ENCODE results near the gene PDCD11.

PDCD11 gene

DNA sequence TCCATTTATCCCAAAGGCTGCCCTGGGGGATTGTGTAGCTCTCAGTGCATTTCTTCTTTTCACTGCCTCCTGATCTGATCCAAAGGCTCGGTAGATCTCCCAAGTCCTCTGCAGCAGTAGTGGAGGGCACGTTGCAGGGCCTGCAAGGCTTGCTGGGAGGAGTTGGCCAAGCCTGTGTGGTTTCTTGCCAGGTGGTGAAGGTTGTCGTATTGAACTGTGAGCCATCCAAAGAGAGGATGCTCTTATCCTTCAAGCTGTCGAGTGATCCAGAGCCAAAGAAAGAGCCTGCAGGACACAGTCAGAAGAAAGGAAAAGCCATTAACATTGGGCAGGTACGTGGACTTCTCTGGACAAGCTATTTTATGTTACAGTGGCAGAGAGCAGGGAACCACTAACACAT lies 21.2 kb downstream of the PDCD11 start:
- no peak for DNase-seq (ENCODE audit: low read depth in 2 of 2)

DNA sequence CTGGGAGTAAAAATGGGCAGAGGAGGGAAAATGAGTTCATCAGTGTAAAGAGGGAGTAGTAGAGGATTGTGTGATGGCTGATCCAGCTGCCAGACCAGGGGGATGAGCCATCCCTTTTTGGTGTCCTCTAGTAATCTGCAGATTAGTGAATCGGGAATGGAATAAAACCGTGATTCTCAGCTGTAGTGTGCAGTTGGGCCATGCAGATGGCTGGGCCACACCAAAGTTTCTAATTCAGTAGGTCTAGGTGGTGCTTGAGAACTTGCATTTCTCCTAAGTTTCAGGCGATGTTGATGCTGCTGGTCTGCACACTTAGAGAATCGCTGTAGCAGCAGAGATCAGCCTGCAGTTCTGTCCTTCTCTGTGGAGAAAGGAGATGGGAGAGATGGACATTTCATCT lies 22.7 kb downstream of the PDCD11 start:
- no peak for DNase-seq (ENCODE audit: low read depth in 2 of 2)

DNA sequence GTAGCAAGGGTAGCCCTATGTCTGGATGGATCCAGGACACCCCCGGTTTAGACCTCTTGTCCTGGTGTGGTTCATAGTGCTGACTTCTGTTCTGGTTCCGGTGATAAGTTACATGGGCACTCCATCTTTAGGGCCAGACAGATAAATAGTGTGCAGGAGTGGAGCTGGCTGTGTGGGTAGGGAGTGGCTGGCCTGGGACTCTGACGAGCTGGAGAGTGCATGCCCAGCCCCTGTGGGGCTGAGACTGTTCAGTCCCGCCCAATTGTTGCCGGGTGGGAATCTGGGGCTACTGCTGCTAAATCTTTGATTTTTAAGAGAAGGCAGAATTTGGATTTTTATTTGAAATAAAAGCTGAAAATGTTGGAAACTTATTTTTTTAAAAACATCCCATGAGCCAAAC lies 27.3 kb downstream of the PDCD11 start:
- no peak for DNase-seq (ENCODE audit: low read depth in 2 of 2)

DNA sequence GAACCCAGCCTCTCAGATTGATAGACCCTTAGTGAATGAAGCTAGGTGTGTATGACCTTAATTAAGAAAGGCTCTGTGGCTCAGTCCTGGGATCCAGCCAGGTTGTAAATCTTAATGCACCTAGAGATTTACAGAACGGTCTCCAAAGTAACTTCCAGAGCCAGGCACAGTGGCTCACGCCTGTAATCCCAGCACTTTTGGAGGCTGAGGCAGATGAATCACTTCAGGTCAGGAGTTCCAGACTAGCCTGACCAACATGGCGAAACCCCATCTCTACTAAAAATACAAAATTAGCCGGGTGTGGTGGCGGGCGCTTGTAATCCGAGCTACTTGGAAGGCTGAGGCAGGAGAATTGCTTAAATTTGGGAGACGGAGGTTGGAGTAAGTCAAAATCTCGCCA lies 31.4 kb downstream of the PDCD11 start:
- DNase-seq (ENCODE audit: low read depth in 2 of 2), result no peak

DNA sequence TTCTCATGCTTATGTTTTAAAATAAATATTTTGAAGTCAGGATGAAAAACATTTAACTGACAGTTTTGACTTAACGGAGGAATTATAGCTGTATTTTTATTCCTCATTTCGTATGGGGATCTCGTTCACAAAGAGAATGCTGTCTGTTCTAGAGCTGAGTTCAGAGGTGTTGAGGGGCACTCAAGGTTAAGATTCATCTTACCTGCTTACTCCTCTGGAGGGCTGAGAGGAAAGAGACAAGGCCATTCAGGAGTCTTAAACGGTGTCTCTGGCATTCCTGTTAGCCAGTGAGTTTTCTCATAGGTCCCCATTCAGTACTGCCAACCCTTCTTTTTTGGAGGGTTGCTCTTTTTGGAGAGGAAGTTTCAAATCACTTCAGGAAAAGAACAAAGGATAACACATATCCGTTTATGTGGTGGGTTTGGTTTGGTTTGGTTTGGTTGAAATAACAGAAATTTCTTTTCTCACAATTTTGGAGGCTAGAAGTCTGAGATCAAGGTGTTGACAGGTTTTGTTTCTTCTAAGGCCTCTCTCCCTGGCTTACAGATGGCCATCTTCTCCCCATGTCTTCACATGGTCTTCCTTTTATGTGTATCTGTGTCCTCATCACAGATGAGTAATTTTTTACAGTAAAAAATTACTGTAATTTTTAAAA lies 32.7 kb downstream of the PDCD11 start:
- no peak for DNase-seq (ENCODE audit: low read depth in 2 of 2)

DNA sequence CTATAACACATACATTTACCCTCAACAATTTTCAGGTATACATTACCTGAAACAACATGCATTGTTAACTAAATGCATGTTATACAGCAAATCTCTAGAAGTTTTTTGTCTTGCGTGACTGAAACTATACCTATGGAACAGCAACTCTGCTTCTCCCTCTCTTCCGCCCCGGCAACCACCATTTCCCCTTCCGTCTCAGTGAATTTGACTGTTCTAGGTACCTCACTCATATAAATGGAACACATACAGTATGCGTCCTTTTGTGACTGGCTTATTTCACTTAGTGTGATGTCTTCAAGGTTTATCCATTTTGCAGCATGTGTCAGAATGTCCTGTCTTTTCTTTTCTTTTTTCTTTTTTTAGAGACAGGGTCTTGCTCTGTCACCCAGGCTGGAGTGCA lies 33.2 kb downstream of the PDCD11 start:
- no peak for DNase-seq (ENCODE audit: low read depth in 2 of 2)

DNA sequence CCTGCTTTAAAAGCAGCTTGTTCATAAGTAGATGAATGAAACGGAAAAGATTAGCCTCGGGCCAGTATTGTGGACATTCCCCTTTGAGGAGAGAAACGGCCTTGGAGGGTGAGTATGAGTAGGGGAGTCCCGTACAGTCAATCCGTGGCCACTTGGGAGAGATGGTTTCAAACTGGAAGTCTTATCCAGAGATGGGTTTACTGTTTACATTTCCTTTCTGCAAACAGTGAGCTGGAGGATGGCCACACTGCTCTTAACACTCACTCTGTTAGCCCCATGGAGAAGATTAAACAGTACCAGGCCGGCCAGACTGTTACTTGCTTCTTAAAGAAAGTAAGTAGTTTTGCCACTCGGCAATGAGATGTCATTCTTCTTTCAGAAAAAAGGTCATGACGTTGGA lies 35.5 kb downstream of the PDCD11 start:
- no peak for DNase-seq (ENCODE audit: low read depth in 2 of 2)

DNA sequence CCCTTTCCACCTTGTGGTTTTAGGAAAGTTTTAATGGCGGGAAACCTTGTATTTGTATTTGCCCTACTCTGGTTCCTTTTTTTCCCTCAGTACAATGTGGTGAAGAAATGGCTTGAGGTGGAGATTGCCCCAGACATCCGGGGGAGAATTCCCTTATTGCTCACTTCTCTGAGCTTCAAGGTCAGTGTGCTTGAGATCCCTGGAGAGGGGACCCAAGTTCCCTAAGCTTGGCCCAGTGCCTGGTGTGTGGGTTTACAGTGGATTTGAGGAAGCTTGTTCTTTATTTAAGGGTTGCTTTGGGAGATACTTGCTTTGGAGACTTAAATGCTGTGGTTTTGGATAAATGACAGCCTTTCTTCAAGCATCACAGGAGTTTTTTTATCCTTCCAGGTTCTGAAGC lies 37.4 kb downstream of the PDCD11 start:
- DNase-seq (ENCODE audit: low read depth in 2 of 2), result no peak

DNA sequence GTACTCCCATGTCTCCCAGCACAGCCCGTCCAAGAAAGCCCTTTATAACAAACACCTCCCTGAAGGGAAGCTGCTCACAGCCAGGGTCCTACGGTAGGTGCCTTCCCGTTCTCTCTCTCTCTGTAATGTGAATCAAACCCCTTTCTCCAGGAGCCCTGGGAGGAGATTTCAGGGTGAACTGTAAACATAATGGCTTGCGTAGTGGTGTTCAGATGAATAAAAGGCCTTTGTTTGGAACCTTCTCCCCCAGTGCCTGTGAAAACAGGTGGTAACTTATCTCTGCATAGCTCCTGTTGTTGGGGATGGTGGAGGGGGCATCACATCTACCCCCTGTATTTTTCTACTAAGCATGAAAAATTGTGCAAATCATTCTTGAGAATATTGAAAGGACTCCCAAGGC lies 43.4 kb downstream of the PDCD11 start:
- DNase-seq (ENCODE audit: low read depth in 2 of 2), result no peak

DNA sequence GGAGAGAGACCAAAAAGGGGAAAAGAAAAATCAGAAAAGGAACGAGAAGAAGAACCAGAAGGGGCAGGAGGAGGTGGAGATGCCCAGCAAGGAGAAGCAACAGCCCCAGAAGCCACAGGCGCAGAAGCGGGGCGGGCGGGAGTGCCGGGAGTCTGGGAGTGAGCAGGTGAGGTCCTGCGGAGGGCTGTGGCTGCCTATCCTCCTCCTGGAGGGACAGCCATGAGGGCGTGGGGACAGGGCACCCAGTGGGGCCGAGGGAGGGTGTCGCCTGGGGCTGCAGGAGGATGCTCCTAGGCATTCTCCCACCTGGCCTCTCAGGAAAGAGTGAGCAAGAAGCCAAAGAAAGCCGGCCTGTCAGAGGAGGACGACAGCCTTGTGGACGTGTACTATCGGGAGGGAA lies 44.0 kb downstream of the PDCD11 start:
- DNase-seq (ENCODE audit: low read depth in 2 of 2), result no peak

DNA sequence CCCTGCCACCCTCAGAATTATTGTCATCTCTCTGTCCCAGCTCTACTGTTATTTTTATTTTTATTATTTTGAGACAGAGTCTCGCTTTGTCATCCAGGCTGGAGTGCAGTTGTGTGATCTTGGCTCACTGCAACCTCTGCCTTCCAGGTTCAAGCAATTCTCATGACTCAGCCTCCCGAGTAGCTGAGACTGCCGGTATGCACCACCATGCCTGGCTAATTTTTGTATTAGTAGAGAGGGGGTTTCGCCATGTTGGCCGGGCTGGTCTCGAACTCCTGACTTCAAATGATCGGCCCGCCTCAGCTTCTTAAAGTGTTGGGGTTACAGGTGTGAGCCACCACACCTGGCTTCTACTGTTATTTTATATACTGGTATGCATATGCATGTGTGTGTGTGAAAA lies 44.8 kb downstream of the PDCD11 start:
- DNase-seq (ENCODE audit: low read depth in 2 of 2), result no peak

DNA sequence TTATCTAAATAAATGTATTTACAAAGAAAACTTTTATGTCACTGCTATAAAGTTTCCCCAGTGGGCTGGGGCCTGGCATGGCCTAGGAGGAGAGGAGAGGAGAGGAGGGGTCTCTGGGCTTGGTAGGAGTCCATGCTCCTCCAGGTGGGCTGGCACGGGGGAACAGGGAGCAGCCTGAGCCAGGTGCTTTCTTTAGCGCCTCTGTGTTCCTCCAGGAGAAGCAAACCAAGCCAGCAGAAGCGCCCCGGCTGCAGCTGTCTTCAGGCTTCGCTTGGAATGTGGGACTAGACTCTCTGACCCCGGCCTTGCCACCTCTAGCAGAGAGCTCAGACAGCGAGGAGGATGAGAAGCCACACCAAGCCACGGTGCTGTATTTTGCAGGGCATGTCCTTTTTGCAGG lies 45.2 kb downstream of the PDCD11 start:
- no peak for DNase-seq (ENCODE audit: low read depth in 2 of 2)

DNA sequence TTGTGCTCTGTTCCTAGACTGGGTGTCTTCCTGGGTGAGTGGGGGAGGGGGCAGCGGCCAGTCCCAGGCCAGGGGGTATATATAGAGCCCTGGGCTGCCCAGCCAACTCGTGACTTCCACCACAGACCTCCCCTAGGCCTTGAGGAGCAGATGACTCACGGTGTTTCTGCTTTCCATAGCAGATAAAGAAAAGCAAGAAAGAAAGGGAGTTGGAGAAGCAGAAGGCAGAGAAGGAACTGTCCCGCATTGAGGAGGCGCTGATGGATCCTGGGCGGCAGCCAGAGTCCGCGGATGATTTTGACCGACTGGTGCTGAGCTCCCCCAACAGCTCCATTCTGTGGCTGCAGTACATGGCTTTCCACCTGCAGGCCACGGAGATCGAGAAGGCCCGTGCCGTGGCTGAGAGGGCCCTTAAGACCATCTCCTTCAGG lies 45.6 kb downstream of the PDCD11 start:
- no peak for DNase-seq (ENCODE audit: low read depth in 2 of 2)

DNA sequence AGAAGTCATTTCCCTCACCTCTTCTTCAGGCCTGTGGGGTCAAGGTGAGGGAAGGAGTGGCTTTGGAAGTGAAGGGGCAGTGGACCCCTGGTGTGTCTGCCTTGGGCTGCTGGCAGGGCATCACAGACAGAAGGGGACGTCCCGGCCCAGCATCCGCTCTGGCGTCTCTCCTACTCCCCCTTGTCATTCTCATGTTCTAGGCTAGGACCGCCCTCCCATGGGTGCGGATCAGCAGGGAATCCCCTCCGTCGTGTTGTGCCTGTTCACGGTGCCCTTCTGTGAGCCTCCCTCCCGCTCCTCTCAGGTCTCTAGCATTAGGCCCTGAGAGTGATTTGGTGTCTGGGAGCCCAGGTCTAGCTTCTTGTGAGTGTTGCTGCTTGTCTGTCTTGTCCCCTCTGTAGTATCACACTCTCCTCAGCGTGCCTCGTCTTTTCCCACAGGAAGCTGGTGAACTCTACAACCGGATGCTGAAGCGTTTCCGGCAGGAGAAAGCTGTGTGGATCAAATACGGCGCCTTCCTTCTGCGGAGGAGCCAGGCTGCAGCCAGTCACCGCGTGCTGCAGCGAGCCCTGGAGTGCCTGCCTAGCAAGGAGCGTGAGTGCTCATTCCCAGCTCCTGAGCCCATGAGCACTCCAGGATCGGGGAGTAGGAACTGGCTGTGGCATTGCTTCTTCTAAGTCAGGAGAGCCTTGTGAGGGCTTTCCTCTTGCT lies 47.2 kb downstream of the PDCD11 start:
- no peak for DNase-seq (ENCODE audit: low read depth in 2 of 2)

DNA sequence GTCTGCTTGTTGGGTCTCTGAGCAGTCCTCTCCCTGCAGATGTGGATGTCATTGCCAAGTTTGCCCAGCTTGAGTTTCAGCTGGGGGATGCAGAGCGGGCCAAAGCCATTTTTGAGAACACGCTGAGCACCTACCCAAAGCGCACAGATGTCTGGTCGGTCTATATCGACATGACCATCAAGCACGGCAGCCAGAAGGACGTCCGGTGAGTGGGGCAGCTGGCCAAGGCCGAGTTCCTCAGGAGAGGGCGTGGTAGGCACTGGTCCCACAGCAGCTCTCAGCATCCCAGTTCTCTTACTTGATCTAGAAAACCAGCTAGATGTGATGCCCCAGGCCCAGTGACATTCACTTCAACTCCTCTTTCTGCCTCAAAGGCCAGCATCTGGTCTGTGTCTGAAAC lies 48.1 kb downstream of the PDCD11 start:
- DNase-seq (ENCODE audit: low read depth in 2 of 2), result no peak

DNA sequence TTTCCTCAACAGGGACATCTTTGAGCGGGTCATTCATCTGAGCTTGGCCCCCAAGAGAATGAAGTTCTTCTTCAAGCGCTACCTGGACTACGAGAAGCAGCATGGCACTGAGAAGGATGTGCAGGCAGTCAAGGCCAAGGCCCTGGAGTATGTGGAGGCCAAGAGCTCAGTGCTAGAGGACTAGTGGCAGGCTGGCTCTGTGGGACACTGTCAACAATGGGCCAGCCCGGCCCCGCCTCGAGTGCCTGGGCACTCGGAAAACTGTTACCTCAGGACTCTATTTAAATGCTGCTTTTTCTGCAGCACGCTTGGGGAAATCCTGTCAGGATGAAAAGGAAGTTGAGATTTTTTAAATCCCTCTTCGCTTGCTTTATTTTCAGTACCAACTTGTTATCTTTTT lies 48.9 kb downstream of the PDCD11 start:
- DNase-seq (ENCODE audit: low read depth in 2 of 2), result no peak

DNA sequence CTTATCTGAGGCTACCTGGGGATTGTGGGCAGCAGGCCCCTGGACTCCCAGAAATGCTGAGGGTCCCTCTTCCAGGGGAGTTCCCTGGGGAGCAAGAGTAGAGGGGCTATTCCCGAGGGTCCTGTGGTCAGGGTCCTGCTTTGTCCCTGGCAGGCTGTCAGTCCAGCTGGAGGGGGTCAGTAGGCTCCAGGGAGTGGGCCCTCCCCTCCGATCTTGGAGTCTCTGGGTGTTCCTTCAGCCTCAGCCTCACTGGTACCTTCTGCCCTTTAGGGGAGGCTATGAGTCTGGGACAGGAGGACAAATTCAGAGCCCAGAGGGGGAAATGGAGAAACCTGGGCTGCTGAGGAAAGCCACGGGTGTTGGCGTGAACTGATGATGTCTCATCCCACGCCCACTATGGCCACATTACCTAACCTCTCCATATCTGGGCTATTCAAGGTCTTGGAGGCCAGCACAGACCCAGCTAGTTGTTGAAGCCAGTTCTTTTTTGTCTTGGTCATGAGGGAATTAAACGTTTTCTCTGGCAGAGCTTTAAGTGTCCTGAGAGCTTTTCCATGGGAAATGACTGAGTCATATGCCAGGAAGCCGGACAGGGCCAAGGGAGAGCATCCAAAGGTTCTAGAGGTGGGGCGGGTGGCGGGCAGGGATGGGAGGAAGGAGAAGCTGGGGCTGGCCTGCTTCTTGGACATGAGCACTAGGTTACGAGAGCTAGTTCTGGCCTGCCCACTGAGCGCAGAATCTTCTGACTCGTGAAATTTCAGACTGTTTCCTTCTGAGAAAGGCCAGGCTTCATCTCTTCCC lies 49.5 kb downstream of the PDCD11 start:
- DNase-seq (ENCODE audit: low read depth in 2 of 2), result no peak

DNA sequence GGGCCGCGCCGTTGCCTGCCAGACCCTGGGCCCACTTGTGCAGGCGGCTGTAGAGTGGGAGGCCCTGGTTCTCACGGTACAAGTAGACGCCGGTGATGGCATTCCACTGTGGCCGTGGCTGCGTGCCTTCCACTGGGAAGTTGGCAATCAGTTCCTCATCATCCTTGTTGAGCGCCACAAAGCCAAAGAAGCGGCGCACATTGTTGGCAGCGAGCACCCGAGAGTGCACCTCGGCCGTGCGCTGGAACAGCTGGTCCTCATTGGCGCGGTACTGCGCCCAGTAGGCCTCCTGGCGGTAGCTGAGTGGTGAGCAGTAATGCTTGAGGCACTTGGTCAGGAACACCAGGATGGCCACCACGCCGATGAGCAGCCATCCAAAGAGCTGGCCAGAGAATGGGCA lies 50.8 kb downstream of the PDCD11 start:
- no peak for DNase-seq (ENCODE audit: low read depth in 2 of 2)

DNA sequence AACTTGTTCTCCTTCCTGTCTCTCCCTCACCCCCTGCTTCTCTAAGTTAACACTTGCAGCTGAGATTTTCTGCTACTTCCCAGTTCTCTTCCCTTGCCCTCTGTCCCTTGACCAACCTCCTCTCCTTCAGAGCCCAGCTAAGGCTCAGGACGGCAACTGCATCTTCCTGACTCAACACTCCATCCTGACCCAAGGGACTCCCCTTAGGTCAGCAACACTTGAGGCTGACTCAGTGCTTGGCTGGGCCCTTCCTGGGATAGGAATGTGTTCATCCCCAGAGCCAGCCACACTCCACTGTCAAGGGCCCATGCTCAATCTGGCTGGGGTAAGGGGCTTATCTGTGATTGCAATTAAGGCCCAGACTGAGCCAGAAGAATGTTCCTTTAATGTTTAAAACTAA lies 52.3 kb downstream of the PDCD11 start:
- DNase-seq (ENCODE audit: low read depth in 2 of 2), result peak; percentile 39 to 46

DNA sequence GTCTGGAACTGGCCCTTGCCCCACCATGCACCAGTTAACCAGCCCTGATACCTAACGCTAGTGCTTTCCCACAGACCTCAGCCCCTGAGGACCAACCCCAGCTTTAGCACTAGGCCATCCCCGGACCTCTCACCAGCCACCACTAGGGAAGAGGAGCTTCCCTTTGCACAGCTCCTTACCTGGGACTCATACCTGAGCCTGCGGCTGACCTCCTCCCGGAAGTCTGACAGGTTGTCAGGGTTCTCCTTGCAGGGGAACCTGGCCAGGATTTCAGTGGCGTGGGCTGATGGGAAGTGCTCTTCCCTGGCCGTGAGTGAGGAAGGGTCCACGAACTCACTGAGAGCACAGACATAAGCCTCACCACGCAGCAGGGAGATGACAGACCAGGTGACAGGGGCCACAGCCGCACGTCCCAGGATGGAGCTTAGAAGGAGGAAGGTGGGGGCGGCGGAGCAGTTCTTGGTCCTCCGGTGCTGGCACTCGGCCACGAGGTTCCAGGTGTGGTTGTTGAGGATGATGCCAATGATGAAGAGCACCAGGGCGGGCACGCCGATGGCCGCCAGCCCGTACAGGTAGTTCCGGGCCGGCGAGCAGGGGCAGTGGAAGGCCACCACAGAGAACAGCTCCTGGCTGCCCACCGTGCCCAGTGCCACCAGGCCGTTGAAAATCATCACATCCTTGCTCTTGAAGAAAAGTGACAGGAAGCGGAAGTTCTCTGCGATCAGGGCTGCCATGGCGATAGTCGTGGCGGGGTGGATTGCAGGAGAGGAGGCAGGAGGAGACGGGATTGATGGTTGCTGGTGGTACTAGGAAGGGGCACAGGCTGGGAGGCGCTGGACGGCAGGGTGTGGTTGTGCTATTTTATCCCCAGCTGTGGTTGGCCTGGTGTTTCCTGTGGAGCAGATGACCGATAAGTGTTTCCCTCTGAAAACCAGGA lies 53.0 kb downstream of the PDCD11 start:
- no peak for DNase-seq (ENCODE audit: low read depth in 2 of 2)

DNA sequence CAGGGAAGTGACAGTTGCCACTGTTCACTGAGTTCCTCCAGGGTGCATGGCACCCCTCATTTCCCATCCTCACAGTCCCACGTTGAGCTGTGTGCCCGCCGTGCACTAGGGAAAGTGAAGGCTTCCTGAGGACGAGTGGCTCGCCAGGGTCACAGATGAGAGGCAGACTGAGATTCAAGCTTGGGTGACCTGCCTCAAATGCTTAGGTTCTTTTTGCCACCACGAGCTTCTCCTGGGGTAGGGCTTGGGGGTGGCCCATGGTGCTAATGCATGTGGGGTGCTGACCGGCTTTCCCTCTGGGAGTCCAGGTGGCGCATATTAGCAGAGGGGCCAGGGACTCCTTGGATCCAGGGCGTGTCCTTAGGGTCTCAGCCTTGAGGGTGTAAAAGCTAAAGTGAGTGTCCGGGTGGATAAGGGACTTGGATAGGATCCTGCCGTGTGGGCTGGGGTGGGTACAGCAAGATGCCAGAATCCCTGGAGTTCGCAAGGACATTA lies 53.8 kb downstream of the PDCD11 start:
- no peak for DNase-seq (ENCODE audit: low read depth in 2 of 2)

Data from fibroblast of skin of left quadriceps (primary cell).